ENCODE measurements around the gene LYPD6B. TPM values are rescaled to one million over a fixed set of nuclear protein-coding genes. Genes with fewer than 3 reads are reported as not detected.

The LYPD6B gene
- total RNA-seq, 1 donor = 0.18 TPM

DNA sequence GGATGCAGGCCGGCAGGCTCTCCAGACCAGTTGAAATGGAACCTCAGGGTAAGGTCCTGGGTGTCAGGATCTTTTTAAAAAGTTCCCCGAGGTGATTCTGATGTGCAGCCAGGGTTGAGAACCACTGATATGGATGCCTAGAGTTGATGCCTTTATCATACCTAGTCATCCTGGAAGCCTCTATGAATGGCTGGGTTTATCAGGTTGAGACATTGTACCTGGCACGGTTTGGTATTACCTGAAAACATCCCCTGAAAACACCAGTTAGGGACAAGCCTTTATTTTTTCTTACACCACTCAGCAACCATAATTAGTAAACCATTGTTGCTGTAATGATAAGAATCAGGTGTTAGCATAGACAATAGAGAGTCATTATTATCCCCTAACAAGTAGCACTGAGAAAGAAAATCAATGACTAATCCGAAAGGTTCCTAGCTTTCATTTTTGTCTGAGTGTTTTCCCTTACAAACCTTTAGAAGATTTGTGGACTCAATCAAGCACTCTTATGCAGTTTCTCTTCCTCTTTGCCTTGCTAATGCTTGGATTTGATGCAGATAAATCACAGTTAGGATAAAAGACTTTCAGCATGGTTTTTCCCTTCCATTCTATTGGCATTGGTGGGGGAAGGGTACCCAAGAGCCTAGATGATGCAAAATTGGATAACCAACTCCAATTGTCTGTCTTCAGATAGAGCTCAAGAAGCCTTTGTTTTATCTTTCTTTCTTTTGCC is 175.4 kb downstream of the LYPD6B start:
- DNase-seq (ENCODE audit: low read depth) = no peak
- TF ChIP-seq, protein P1, sequence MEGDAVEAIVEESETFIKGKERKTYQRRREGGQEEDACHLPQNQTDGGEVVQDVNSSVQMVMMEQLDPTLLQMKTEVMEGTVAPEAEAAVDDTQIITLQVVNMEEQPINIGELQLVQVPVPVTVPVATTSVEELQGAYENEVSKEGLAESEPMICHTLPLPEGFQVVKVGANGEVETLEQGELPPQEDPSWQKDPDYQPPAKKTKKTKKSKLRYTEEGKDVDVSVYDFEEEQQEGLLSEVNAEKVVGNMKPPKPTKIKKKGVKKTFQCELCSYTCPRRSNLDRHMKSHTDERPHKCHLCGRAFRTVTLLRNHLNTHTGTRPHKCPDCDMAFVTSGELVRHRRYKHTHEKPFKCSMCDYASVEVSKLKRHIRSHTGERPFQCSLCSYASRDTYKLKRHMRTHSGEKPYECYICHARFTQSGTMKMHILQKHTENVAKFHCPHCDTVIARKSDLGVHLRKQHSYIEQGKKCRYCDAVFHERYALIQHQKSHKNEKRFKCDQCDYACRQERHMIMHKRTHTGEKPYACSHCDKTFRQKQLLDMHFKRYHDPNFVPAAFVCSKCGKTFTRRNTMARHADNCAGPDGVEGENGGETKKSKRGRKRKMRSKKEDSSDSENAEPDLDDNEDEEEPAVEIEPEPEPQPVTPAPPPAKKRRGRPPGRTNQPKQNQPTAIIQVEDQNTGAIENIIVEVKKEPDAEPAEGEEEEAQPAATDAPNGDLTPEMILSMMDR (IDR thresholded peaks at IDR 0.05; ENCODE audit: insufficient read depth, low read length) = no peak
- no peak overlapping the region for H3K4me3 ChIP-seq (ENCODE audit: low read depth, low read length)

DNA sequence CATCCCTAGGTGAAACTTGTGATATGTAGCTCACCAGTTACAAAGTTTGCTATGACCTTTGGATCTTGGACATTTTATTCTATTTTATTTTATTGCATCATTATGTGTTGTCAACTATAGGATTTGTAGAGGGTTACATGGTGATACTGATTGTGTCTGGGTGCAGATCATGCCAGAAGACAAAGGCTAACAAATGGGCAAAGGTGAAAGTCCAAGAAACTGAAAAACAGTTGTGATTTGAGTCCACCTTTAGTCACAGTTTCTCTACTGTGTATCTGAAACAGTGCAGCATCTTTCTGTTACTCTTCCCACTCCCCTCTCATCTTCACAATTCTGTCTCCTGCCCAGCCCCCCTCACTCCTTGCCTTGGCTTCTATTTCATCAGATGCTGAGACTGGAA is 180.0 kb downstream of the LYPD6B start:
- no peak overlapping the region for H3K4me3 ChIP-seq (ENCODE audit: low read depth, low read length)
- DNase-seq (ENCODE audit: low read depth) = no peak
- TF ChIP-seq, protein P1 (IDR thresholded peaks at IDR 0.05; ENCODE audit: insufficient read depth, low read length) = no peak

DNA sequence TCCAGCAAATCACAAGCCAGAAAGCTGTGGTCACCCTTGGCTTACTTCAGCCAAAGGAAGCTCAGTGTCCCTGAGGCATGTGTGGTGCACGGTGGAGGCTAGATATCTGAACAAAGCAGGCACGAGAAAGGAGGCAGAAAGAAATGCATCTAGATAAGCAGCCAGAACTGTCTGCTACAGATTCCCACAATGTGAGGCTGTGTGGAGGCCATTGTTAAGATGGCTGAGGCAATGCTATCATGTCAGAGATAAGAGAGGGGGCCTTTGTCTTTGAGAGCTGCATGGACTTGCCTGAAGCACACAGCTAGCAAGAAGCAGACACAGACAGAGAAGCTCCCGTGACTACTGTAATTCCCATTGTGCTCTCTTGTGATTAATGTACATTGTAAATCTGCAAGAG is 181.4 kb downstream of the LYPD6B start:
- no peak for DNase-seq (ENCODE audit: low read depth)
- TF ChIP-seq, protein P1 (IDR thresholded peaks at IDR 0.05; ENCODE audit: insufficient read depth, low read length) = no peak
- no peak overlapping the region for H3K4me3 ChIP-seq (ENCODE audit: low read depth, low read length)

DNA sequence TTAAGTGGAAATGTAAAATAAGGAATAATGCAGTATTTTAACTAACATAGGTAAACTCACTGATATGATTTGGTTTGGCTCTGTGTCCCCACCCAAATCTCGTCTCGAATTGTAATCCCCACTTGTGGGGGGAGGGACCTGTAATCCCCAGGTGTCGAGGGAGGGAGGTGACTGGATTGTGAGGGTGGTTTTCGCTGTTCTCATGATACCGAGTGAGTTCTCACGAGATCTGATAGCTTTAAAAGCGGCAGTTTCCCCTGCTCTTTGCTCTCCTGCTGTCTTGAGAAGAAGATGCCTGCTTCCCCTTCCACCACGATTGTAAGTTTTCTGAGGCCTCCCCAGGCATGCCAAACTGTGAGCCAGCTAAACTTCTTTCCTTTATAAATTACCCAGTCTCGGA is 182.5 kb downstream of the LYPD6B start:
- TF ChIP-seq, protein P1 (IDR thresholded peaks at IDR 0.05; ENCODE audit: insufficient read depth, low read length) = no peak
- no peak for DNase-seq (ENCODE audit: low read depth)
- no peak overlapping the region for H3K4me3 ChIP-seq (ENCODE audit: low read depth, low read length)

DNA sequence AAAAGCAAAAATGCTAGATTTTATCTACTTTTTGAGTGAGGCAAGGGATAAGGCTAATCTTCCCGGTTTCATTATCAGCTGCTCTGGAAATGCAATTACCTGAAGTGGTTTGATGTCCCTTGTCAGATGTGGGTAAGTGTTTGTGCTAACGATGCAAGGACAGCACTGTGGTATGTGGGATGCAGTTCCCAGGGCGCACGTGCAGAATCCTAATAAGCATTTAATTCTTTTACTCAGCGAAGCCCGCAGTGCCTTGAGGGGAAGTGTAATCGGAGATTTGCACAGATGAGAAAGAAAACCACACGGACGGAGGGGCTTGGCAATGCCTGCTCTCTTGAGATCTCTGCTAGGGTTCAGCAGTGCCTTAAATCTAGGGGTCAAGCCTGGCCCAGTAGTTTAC is 183.4 kb downstream of the LYPD6B start:
- DNase-seq (ENCODE audit: low read depth) = no peak
- H3K4me3 ChIP-seq (ENCODE audit: low read depth, low read length) = no peak overlapping the region
- TF ChIP-seq, protein P1 (IDR thresholded peaks at IDR 0.05; ENCODE audit: insufficient read depth, low read length) = no peak

DNA sequence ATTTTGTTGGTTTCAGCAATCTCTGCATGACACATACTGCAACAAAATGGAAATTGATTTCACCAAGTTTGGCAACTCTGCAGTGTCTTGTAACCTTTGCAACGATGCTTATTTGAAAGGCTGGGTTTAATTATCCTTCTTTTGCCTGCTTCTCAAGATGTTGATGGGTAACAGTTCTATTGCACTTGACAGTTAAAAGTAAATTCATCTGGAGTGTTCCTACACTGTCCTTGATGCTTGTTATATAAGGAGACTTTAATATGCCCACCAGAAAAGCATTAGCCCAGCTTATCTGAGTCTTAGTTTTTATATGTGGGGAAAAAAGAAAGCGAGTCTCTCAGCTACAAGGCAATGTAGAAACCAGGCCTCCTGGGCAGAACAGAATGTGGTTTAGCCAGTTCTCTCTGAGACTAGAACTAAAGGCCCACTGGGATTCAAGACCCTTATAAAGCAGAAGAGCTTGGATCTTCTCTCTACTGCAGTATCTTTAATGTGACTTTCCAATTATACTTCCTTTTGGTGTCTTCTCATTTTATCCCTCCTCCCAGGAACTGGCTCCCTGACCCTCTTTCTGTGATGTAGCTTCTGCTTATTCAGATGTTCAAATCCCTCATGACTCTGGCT is 185.1 kb downstream of the LYPD6B start:
- TF ChIP-seq, protein P1 (IDR thresholded peaks at IDR 0.05; ENCODE audit: insufficient read depth, low read length) = no peak
- no peak for DNase-seq (ENCODE audit: low read depth)
- H3K4me3 ChIP-seq (ENCODE audit: low read depth, low read length) = no peak overlapping the region
